ENCODE results near the gene IMPACT.

IMPACT gene, protein sequence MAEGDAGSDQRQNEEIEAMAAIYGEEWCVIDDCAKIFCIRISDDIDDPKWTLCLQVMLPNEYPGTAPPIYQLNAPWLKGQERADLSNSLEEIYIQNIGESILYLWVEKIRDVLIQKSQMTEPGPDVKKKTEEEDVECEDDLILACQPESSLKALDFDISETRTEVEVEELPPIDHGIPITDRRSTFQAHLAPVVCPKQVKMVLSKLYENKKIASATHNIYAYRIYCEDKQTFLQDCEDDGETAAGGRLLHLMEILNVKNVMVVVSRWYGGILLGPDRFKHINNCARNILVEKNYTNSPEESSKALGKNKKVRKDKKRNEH

DNA sequence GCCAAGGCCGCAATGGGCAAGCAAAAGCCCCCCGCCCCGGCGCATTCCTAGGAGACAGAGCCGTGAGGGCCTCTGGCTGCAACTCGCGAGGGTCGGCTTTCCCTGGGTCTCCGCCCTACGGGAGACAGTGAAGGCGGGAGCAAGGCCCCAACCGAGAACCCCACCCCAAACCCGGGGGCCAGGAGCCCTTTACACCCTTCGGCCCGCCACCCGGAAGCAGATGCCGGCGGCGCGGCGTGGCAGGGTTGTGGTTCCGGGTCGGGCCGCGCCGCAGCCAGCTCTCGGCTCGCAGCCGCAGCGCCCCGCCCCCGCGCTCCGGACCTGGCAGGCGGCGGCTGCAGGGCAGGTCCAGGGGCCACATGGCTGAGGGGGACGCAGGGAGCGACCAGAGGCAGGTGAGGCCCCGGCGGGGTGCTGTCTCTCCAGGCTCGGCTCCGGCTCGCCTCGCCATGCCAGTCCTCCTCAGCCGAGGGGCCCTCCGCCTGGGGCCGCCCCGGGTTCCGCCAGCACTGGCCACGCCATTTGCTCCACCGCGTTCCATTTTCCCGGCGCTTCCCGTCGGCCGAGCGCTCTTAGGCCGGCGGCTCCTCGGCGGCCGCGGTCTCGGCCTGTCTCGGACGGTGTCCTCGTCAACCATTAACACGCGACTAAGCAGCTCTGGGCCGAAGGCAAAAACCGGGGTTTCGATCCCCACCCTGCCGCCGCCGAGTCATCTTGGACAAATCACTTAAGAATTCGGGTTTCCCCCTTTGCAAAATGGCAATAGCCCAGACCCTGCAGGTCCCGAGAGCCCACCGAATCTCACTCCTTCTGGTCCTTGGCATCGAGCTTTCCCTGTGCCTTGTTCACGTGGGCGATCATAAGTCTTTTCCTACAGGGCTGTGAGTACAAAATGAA, at the start of gene IMPACT:
TSS of gene IMPACT (plus strand) at position 273 of the 897 bp plus-strand sequence. CDS start at position 360, 87 bp downstream.
- DNase-seq (ENCODE audit: low spot score) (peak; percentile 82), FAIRE-seq (no peak)

DNA sequence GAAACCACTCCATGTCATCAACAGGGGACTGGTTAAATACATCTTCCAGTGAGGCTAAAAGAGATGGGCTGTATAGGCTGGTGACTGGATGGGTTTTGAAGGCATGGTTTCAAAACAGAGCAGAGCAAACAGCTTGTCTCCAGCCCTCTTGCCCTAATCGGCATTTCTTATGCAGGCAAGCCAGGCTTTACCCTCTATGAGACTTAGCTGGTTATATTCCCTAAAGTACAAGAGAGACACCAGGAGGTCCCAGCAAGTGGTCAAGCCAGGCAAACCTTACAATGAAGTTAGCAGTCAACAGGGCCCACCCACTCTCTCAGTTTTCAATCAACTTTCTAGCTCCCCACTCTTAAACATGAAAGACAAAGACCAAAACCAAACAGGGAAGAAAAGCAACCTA, 47.9 kb upstream of the IMPACT start:
- DNase-seq (ENCODE audit: low spot score) (no peak), FAIRE-seq (no peak)

DNA sequence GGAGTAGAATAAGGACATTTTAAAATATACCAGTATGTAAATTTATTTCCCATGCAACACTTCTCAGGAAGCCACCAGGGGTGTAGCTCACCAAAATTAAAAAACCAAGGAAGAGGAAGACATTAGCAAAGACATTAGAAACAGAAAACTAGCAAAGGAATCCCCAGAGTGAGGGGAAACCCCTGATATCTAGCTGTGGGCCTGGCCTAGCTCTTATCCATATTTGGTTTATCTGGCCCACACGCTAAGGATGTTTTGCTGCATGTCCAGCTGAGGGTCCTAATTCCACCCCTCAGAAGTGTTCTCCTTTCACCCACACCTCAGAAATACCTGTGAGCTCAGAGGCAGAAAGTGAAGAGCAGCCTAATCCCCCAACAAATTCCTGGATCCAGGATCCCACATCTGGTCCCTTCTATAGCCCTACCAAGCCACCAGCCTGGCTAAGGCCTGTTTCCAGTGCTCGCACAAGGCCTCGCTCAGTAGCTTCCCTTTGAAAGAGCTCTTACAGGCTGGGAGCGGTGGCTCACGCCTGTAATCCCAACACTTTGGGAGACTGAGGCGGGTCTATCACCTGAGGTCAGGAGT, 46.2 kb upstream of the IMPACT start:
- FAIRE-seq (no peak), DNase-seq (ENCODE audit: low spot score) (no peak)

DNA sequence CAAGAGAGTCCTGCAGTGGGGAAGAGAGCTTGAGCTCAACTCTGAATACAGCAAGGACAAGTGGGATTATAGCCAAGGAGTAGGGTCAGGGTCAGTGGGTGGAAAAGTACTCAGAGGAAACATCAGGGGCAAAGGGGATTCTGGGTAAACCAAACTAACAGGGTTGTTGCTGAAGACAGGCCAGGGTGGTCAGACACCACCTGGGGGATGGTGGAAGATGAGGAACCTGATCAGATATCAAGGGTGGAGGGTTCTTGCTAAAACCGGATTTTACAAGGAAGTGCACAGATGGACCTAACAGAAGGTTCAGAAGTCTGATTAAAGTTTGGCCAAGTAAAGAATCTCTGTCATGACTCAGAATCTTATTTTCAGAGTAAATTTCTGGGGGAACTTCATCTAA, 45.3 kb upstream of the IMPACT start:
- DNase-seq (ENCODE audit: low spot score) = no peak
- FAIRE-seq = no peak

DNA sequence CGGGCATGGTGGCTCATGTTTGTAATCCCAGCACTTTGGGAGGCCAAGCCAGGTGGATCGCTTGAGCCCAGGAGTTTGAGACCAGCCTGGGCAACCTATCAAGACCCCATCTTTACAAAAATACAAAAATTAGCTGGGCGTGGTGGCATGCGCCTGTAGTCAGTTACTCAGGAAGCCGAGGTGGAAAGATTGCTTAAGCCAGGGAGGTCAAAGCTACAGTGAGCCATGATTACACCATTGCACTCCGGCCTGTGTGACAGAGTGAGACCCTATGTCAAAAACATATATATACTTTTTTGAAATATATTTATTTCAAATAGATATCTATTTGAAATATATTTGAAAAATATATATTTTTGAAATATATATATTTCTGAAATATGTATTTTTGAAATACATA, 39.8 kb upstream of the IMPACT start:
- no peak for DNase-seq (ENCODE audit: low spot score)
- FAIRE-seq = no peak

DNA sequence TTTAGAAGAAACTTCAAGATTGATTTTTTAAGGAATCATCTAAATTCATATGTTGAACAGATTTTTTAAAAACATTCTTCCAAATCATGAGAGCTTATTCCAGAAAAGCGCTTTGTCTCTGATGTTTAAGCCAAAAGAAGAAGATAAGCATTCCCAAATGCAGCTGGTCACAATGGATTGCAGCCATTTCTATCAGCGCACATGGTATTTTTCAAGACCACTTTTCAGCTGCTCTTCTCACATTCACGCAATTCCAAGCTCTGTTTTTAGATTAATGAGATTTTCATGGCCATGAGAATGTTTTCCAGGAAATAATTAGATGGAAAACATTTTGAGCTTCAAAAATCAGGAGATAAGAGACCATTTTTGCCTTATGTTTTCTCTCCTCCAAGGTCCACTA, 37.5 kb upstream of the IMPACT start:
- no peak for FAIRE-seq
- DNase-seq (ENCODE audit: low spot score) = no peak

DNA sequence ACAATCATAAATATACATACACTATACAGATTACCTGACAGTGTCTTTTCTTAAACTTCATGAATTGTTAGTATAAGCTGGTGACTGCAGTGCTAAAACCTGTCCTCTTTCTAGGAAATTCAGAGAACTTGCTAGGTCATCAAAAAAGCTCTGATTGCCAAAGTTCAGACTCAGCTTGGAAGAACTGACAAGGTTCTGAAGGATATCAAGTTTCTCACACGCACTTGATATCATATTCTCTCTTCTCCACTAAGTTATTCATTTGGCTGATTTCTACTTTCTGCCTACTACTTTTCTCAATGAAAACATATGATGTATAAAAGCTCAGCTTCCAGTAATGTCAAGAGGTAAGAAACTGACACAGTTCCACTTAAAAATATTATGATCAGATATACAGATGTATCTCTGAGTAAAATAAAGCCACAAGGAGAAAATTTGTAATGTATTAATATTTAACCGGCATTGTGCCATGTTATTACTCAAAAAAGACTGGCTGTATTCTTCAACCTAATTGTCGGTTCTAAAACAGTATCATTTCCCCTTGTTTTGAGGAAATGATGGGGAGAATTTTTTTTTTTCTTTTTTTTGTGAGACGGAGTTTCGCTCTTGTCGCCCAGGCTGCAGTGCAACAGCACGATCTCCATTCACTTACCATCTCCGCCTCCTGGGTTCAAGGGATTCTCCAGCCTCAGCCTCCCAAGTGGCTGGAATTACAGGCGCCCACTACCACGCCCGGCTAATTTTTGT, 31.2 kb upstream of the IMPACT start:
- FAIRE-seq = no peak
- DNase-seq (ENCODE audit: low spot score) = no peak

DNA sequence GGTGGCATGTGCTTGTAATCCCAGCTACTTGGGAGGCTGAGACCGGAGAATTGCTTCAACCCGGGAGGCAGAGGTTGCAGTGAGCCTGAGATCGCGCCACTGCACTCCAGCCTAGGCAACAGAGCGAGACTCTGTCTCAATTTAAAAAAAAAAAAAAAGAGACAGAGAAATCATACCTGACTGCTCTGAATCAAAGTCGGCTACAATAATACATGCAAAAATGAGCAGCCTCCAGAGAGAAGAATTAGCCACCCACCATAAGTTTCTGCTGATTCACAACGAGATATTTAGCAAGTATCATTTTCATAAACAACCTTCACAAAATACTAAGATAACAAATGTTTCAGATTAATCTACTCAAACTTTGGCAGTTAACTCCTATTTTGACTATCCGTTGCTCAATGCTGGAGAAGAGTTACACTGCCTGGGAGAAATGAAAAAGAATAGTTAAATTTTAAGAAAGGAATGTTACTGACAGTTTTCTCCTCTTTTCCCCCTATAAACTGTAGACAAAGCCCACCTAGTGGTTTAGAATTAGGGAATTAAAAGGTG, 30.3 kb upstream of the IMPACT start:
- FAIRE-seq (no peak), DNase-seq (ENCODE audit: low spot score) (no peak)

DNA sequence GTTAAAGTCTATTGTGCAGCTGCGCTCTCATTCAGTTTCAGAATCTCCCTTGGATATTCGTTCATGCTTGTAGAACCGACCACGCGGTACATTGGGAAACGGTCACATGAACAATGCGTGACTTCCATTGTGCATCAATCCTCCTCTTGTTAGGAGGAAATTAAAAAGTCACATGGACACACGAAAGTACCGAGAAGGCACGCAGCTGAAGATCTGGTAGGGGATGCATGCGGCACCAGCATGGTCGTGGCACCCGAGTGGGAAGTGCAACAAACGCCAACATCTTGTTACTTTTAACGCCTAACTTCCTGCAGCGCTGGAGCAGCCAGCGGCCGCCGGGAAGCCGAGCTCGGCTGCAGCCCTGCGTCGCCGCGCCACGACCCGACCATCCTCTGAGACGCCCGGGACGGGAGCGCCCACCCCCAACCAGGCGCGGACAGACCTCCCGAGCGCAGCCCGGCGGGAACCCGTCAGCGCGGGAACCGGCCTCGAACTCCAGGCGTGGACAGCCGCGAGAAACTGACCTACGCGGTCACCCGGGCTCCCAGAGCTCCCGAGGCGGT, 29.3 kb upstream of the IMPACT start:
- no peak for DNase-seq (ENCODE audit: low spot score)
- no peak for FAIRE-seq

DNA sequence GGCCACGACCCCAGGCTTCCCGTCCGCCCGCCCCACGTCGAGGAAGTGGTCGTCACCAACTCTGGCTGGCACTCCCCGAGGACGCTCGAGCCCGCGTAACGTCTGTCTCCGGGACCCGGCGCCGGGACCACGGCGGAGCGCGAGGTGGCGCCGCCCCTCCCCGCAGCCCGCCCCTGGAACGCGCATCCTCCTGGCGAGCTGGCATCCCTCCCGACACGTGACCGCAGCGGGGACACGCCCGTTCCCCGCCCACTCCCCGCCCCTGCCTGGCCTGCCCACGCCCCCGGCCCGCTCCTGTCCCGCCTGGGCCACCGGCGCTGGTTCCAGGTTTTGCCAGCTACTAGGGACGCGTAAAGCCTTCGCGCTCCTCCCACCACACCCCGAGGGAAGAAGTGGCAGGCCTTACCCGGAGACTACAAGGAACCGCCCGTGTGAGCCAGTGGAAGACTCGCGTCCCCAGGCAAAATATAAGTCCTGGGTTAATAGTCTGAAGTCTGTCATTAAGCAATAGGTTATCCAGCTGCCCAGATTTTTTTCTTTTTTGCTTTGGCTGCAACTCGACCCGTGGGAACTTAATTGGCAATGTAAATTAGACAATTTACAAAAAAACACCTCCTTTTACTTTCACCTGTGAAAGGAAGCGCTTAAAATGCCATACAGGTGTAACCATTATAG, 28.6 kb upstream of the IMPACT start, which contains the start of gene OSBPL1A:
TSS of gene OSBPL1A (minus strand) at position 131 of the 675 bp plus-strand sequence. CDS start 20,291 bp downstream, outside the sequence.
- FAIRE-seq = no peak
- DNase-seq (ENCODE audit: low spot score) = no peak

DNA sequence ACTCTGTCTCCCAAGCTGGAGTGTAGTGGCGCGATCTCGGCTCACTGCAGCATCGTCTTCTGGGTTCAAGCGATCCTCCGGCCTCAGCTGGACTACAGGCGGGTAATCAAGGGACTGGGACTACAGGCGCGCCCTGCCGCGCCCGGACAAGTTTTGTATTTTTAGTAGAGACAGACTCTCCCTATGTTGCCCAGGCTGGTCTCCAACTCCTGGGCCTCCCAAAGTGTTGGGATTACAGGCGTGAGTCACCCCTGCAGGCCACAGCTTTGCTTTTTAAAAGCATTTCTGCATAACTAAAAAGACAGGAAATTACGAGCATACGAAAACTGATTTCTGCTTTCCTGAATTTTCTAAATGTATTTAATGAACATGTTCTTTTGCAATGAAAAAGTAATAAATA, 27.9 kb upstream of the IMPACT start:
- no peak for FAIRE-seq
- no peak for DNase-seq (ENCODE audit: low spot score)

DNA sequence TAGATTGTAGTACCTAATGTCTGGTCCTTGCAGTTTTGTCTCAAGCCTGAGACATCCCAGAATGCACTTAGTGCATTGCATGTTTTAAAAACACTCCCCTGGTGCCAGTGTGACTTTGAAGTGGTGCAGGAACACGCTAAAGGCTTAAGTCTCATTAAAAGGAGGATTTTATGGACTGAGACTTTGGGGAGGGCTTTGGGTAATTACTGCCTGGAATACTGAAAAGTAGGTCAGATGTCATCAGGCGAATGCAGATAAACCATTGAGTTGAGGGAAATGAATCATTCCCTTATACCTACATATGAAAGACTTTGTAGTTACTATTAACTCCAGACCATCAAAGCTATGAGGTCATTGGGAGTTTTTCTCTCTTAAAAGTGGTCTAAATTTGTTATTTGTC, 25.9 kb upstream of the IMPACT start:
- DNase-seq (ENCODE audit: low spot score) (no peak), FAIRE-seq (no peak)

DNA sequence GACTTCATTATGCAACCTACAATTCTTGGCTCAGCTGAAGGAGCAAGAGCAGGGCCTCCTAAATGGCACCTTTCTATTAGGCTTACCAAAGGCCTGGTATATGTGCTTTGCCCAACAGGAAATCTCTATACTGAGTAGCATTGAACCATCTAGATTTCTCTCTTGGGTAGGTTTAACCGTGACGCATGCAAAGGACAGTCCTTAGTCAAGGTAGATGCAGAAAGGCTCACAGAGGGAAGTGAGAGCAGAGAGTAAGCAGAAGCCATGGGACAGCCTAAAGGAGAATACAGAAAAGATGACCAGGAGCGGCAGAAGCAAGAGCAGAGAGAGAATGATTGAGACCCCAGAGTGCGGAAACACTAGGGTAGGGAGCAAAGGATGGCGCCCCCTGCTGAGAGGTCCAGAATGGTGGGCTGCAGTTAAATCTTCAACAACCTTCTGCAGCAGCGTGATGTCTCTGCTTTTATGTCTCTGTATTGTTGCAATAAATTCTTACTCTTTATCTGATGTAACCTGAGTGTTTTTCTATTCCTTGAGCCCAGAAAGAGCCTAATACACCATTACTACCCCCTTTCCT, 24.2 kb upstream of the IMPACT start:
- no peak for DNase-seq (ENCODE audit: low spot score)
- FAIRE-seq = no peak

DNA sequence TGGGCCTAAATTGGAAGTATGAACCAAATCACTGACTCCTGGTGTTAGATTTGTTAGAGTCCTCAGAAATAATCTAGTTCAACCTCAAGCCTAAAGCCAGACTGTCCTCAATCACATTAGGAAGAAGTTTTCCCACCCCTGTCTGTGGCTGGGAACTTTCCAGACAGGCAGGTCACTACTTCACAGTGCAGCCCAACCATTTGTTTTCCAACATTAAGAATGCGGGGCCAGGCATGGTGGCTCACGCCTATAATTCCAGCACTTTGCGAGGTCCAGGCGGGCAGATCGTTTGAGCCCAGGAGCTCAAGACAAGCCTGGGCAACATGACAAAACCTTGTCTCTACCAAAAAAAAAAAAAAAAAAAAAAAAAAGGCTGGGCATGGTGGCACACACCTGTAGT, 23.4 kb upstream of the IMPACT start:
- no peak for FAIRE-seq
- no peak for DNase-seq (ENCODE audit: low spot score)

DNA sequence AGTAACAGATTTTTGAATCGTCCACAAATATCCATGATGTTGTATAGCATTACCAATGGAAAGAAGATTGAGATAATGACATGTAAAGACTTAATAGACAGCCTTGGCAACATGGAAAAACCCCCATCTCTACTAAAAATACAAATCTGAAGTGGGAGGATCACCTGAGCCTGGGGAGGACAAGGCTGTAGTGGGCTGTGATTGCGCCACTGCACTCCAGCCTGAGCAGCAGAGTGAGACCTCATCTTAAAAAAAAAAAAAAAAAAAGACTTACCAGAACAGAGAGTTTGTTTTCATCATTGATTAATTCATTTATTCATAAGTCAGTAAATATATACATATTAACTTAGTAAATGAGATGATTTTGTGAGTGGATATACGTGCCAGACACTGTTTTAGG, 21.9 kb upstream of the IMPACT start:
- no peak for FAIRE-seq
- no peak for DNase-seq (ENCODE audit: low spot score)

DNA sequence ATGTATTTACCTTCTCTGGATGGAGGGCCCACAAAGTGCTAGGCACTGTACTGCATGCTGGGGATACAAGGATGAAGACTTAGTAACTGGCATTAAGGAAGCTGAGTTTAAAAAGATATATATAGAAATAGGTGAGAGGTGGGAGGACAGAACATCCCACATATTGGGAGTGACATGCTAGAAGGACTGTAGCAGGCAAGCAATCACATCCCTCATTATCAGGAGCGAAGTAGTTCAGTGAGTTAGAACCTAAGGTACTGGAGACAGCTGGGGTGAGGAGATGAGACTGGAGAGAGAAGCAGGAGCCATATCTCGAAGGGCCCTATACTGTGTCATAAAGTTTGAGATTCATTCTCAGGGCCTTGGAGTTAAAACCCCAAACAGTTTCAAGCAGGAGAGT, 18.0 kb upstream of the IMPACT start:
- DNase-seq (ENCODE audit: low spot score) (no peak), FAIRE-seq (no peak)

DNA sequence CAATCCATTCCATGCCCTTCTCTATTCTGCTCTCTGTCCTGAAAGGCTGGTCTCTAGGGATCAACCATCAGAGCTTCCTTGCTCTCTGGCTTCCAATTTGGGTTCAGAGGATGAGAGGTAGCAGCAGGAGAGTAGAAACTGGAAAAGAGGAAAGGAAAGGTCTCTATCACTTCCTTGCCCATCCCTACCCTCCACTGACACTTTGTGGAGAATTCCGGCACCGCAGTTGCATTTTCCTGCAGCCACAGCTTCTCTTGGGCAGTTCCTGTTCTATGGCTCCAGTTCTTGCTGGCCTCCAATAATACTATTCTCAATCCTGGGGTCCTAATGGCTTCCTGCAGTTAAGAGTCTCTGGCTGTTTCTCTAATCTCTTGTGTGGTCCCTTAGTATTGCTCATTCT, 13.3 kb upstream of the IMPACT start:
- no peak for FAIRE-seq
- DNase-seq (ENCODE audit: low spot score) = no peak

DNA sequence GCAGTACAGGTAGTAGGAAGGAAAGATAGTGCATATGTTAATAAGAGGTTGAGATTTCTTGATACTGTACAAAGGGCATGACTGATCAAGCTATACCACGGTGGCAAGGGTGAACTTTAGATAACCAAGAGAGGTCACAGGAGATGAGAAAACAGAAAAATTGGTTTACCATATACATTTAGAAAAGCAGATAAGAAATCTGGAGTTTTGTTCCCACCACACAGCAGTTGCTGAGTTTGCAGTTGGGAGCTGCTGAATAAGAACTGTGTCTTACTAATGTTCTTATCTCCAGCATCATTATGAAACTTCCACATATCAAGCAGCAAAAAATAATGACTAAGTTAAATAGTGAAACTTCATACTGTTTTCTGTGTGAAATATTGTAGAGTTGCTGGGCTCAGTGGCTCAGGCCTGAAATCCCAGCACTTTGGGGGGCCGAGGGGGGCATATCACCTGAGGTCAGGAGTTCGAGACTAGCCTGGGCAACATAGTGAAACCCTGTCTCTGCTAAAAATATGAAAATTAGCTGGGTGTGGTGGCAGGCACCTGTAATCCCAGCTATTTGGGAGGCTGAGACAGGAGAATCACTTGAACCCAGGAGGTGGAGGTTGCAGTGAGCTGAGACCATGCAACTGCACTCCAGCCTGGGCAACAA, 12.0 kb upstream of the IMPACT start:
- FAIRE-seq = no peak
- no peak for DNase-seq (ENCODE audit: low spot score)

DNA sequence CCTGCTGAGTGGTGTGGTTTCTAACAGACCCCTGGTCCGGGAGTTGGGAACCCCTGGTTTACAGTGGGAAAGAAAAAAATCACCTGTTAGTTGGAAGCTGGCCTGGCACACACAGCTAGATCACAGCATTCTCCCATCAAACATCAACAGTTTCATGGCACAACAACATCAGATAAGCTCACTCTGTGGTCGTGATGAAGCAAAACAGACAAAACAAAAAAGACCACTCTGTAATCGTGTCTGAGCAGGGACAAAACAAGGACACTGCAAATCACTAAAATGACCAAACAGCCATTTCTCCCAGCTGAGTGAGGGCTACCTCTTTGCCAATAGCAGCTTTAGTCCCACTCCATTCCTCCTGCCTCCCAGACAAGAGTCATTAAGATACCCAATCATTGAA, 9.0 kb upstream of the IMPACT start:
- DNase-seq (ENCODE audit: low spot score) (no peak), FAIRE-seq (no peak)
